Keratinocyte (primary cell): ENCODE results near the gene CFAP100. TPM values are rescaled to one million over a fixed set of nuclear protein-coding genes. Genes with fewer than 3 reads are reported as not detected.

ENCODE experiments used
- DNase-seq: peaks from one replicate; pipeline ENCODE4 v3.0.0-alpha.2; 2011; ENCODE audit warnings: low read depth, missing footprints, low spot score
- FAIRE-seq: peaks from 2 replicates; lab custom pipeline; 2011; peaks lifted over from hg19 to GRCh38; lab: Jason Lieb, UNC
- H2AFZ ChIP-seq: 2 replicates; pipeline ENCODE4 v1.6.0; 2012; ENCODE audit warnings: low read length, control low read depth, inconsistent platforms; ENCODE audit not compliant: control insufficient read depth
- H3K27ac ChIP-seq: 2 replicates; pipeline ENCODE4 v1.5.1; 2011; ENCODE audit warnings: low read length; ENCODE audit not compliant: control insufficient read depth, insufficient read depth
- H3K27me3 ChIP-seq: 3 replicates; pipeline ENCODE4 v1.6.0; 2011; ENCODE audit warnings: low read length; ENCODE audit not compliant: control insufficient read depth, insufficient read depth; ENCODE audit errors: extremely low read depth
- H3K36me3 ChIP-seq, 2 experiments: 2 replicates in 1 of 2; 3 replicates in 1 of 2; pipeline ENCODE4 v1.5.1; 2011; ENCODE audit warnings: low read length in 2 of 2, mild to moderate bottlenecking in 1 of 2; ENCODE audit not compliant: control insufficient read depth in 2 of 2, insufficient read depth in 2 of 2; ENCODE audit errors: extremely low read depth in 1 of 2
- H3K4me1 ChIP-seq: 3 replicates; pipeline ENCODE4 v1.5.1; 2011; ENCODE audit warnings: low read length; ENCODE audit not compliant: control insufficient read depth, insufficient read depth; ENCODE audit errors: extremely low read depth
- H3K4me2 ChIP-seq: 3 replicates; pipeline ENCODE4 v1.6.0; 2011; ENCODE audit warnings: low read depth, low read length; ENCODE audit not compliant: control insufficient read depth, insufficient read depth; ENCODE audit errors: extremely low read depth
- H3K4me3 ChIP-seq, 3 experiments: fragments of 200-600 bp in 1 of 3; sonication (generic) in 1 of 3; 2 replicates in 2 of 3; 3 replicates in 1 of 3; pipeline ENCODE4 v1.5.1; 2011 to 2016; ENCODE audit warnings: low read length in 3 of 3, mild to moderate bottlenecking in 3 of 3, control low read depth in 2 of 3, inconsistent platforms in 1 of 3, low read depth in 1 of 3, mixed read lengths in 1 of 3, mixed run types in 1 of 3, moderate library complexity in 1 of 3; ENCODE audit not compliant: control insufficient read depth in 2 of 3, insufficient read depth in 2 of 3; ENCODE audit errors: extremely low read depth in 1 of 3
- H3K79me2 ChIP-seq: 2 replicates; pipeline ENCODE4 v1.6.0; 2012; ENCODE audit warnings: low read length; ENCODE audit not compliant: control insufficient read depth, insufficient read depth
- H3K9ac ChIP-seq: 3 replicates; pipeline ENCODE4 v1.6.0; 2011; ENCODE audit warnings: low read length; ENCODE audit not compliant: control insufficient read depth, insufficient read depth; ENCODE audit errors: extremely low read depth
- H3K9me1 ChIP-seq: 3 replicates; pipeline ENCODE4 v1.6.0; 2011; ENCODE audit warnings: low read length; ENCODE audit not compliant: control insufficient read depth, insufficient read depth; ENCODE audit errors: extremely low read depth
- H3K9me3 ChIP-seq: 2 replicates; pipeline ENCODE4 v1.5.1; 2012; ENCODE audit warnings: low read depth, low read length; ENCODE audit not compliant: control insufficient read depth
- H4K20me1 ChIP-seq: 3 replicates; pipeline ENCODE4 v1.6.0; 2011; ENCODE audit warnings: low read length; ENCODE audit not compliant: control insufficient read depth, insufficient read depth; ENCODE audit errors: extremely low read depth
- EZH2 ChIP-seq: IDR thresholded peaks from one replicate; pipeline ENCODE4 v1.6.1; 2012; ENCODE audit warnings: inconsistent platforms, mild to moderate bottlenecking, low read length, moderate library complexity
- dilution Hi-C: fragments of 300-500 bp; cut with MboI; formaldehyde crosslinking; loops from one replicate; pipeline ENCODE4 v1.7.0; 2020; ENCODE audit warnings: low sequenced_read_pairs; ENCODE audit not compliant: extremely low pct_ligation_motif_present
- polyA plus RNA-seq, 5 experiments: library from polyadenylated mRNA; depleted of rRNA in 3 of 5; stranded (reverse) in 3 of 5; stranded (forward) in 1 of 5; unstranded in 1 of 5; fragments of >200 nt; gene quantifications; 1 replicate in 1 of 5; 2 replicates in 3 of 5; 3 replicates in 1 of 5; pipeline versions ENCODE4 v1.2.1 to v1.2.3, GENCODE V29; 2011 to 2012; ENCODE audit warnings: missing spikeins in 2 of 5, low read depth in 1 of 5, low replicate concordance in 1 of 5
- TF ChIP-seq, protein P1 (sequence below), 3 experiments: IDR thresholded peaks in 1 of 3; conservative IDR thresholded peaks in 1 of 3; optimal IDR thresholded peaks in 1 of 3; 2 replicates in 2 of 3; 3 replicates in 1 of 3; pipeline versions ENCODE3 to v1.5.1; 2011; ENCODE audit warnings: low read length in 3 of 3, mild to moderate bottlenecking in 3 of 3, moderate library complexity in 2 of 3, control low read depth in 1 of 3, inconsistent platforms in 1 of 3; ENCODE audit not compliant: insufficient read depth in 2 of 3; ENCODE audit errors: extremely low read depth in 1 of 3

Gene CFAP100
- polyA plus RNA-seq, 1 donor (not counting 4 experiments of a cell fraction or from before 2014, with no cell fraction given) = not detected

- Histone ChIP-seq H3K4me1 (no peaks in the 10 kb centered on the region), H3K9ac (no peak overlapping the region), H3K36me3 (peaks cover 3 to 17% of the 10 kb centered on the region in 2 experiments), H3K27me3 (no peaks in the 10 kb centered on the region), H3K9me1 (peaks cover 2% of the 10 kb centered on the region), H3K4me2 (no peak overlapping the region), H3K4me3 (no peak overlapping the region), H3K79me2 (no peaks in the 10 kb centered on the region), H2AFZ (no peak overlapping the region), H3K9me3 (no peaks in the 10 kb centered on the region), H4K20me1 (no peaks in the 10 kb centered on the region), H3K27ac (no peak overlapping the region)
- DNase-seq = no peak
- TF ChIP-seq, protein P1, sequence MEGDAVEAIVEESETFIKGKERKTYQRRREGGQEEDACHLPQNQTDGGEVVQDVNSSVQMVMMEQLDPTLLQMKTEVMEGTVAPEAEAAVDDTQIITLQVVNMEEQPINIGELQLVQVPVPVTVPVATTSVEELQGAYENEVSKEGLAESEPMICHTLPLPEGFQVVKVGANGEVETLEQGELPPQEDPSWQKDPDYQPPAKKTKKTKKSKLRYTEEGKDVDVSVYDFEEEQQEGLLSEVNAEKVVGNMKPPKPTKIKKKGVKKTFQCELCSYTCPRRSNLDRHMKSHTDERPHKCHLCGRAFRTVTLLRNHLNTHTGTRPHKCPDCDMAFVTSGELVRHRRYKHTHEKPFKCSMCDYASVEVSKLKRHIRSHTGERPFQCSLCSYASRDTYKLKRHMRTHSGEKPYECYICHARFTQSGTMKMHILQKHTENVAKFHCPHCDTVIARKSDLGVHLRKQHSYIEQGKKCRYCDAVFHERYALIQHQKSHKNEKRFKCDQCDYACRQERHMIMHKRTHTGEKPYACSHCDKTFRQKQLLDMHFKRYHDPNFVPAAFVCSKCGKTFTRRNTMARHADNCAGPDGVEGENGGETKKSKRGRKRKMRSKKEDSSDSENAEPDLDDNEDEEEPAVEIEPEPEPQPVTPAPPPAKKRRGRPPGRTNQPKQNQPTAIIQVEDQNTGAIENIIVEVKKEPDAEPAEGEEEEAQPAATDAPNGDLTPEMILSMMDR (optimal IDR thresholded peaks at IDR 0.05 in 1 of 3, IDR thresholded peaks at IDR 0.05 in 1 of 3, conservative IDR thresholded peaks at IDR 0.05 in 1 of 3; ENCODE audit: extremely low read depth in 1 of 3, insufficient read depth in 2 of 3, low read length in 3 of 3) = no peak
- TF ChIP-seq EZH2 = no peak
- dilution Hi-C loops = no loop called here
- FAIRE-seq = no peak
Measured at GRCh38 chr3:126441256-126441880, 46.7 kb downstream of the CFAP100 start.

DNA sequence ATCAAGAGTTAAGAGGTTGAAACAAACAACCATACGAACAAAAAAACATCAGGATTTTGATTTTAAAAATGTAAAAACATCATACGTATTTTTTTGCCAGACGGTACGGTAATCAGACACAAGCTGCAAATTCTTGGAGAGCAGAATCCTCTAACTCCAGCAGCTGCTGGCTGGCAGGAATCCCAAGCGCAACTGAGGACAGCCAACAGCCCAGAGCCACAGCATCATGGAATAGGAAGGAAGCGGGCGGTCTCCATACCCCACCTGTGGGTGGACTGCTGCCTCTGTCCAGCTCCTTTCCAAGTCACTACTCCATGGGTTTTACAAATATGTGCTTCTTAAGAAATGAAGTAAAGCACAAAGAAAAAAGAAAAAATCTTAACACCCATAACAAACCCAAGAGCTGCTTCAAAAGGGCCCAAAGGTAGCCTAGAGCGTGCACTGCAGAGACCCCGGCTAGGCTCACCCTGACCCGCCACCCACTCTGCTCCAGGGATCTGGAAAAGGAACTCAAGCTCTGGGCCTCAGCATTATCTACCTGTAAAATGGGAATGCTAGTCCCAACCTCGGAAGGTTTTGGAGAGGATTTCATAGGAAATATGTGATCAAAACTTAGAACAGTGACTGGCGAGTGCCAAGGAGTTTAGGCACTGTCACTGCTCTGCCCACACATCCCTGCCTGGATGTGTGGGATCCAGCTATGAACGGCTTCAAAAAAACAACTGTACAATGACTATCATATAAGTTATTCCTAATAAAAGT lies 47.6 kb downstream of the CFAP100 start:
- Histone ChIP-seq H3K27me3 (no peaks in the 10 kb centered on the region), H3K4me3 (no peak overlapping the region), H3K9me1 (peaks cover 2% of the 10 kb centered on the region), H4K20me1 (no peaks in the 10 kb centered on the region), H3K27ac (no peak overlapping the region), H3K9ac (no peak overlapping the region), H3K36me3 (peaks cover 0 to 15% of the 10 kb centered on the region in 2 experiments), H3K4me1 (no peaks in the 10 kb centered on the region), H3K9me3 (no peaks in the 10 kb centered on the region), H3K79me2 (no peaks in the 10 kb centered on the region), H2AFZ (no peak overlapping the region), H3K4me2 (no peak overlapping the region)
- TF ChIP-seq, protein P1 (optimal IDR thresholded peaks at IDR 0.05 in 1 of 3, IDR thresholded peaks at IDR 0.05 in 1 of 3, conservative IDR thresholded peaks at IDR 0.05 in 1 of 3; ENCODE audit: extremely low read depth in 1 of 3, insufficient read depth in 2 of 3, low read length in 3 of 3) = no peak
- no peak for TF ChIP-seq EZH2
- DNase-seq (no peak), FAIRE-seq (no peak)
- dilution Hi-C loops = no loop called here
